K562 (cell line): ENCODE measurements around the gene ETFBKMT. TPM values are rescaled to one million over a fixed set of nuclear protein-coding genes. Genes with fewer than 3 reads are reported as not detected.

Experiments used
- ARID3A ChIP-seq: IDR thresholded peaks from 2 replicates; pipeline ENCODE4 v1.6.1; 2012; ENCODE audit warnings: low read depth, low read length, improper control_type of control experiment, borderline replicate concordance
- OTX1 ChIP-seq: fragments of 450-650 bp; formaldehyde crosslinking; IDR thresholded peaks from 2 replicates; pipeline ENCODE4 v1.4.0; 2022; ENCODE audit warnings: mild to moderate bottlenecking
- ZNF318 ChIP-seq, 2 experiments: fragments of 450-650 bp; IDR thresholded peaks; 2 replicates each; pipeline ENCODE4 v1.6.1; 2016; ENCODE audit warnings: mild to moderate bottlenecking in 2 of 2, borderline replicate concordance in 1 of 2, low read depth in 1 of 2, moderate library complexity in 1 of 2
- ZNF740 ChIP-seq, 3 experiments: fragments of 200-800 bp in 1 of 3; sonication (Bioruptor generic) in 1 of 3; sonication (generic) in 1 of 3; formaldehyde crosslinking in 1 of 3; IDR thresholded peaks; 2 replicates each; pipeline versions ENCODE4 v1.6.1 to v1.8.0; 2016 to 2022; ENCODE audit warnings: mild to moderate bottlenecking in 2 of 3, missing compliant biosample characterization in 2 of 3, missing genetic modification characterization in 2 of 3, missing genetic modification reagents in 1 of 3
- polyA plus RNA-seq, 8 experiments: library from polyadenylated mRNA; depleted of rRNA in 4 of 8; stranded (reverse) in 5 of 8; unstranded in 3 of 8; fragments of >200 nt; fragmentation: Nextera tagmentation in 2 of 8; fragmentation: Illumina TruSeq in 1 of 8; extraction: Ambion mirVana in 2 of 8; extraction: Trizol in 1 of 8; gene quantifications; 2 replicates each; pipeline versions ENCODE4 v1.2.1 to v1.2.3, GENCODE V29; 2011 to 2014; ENCODE audit warnings: inconsistent platforms in 1 of 8, missing spikeins in 1 of 8
- total RNA-seq, 7 experiments: library from RNA; depleted of rRNA in 6 of 7; stranded (reverse); fragments of >200 nt in 6 of 7; fragmentation: Illumina TruSeq in 2 of 7; extraction: Trizol in 2 of 7; gene quantifications; 2 replicates each; pipeline versions ENCODE4 v1.2.1 to v1.2.3, GENCODE V29; 2011 to 2021; ENCODE audit warnings: low replicate concordance in 1 of 7

ETFBKMT gene
- total and polyA plus RNA-seq, 9 of the 15 experiments (the other 6 are each of a cell fraction or from before 2014, with no cell fraction given), result 0.18 to 1.7 (median 0.96) TPM

GRCh38 chr12:31645924-31646323 lies 13.6 kb upstream of the ETFBKMT start (continued):
- no peak for TF ChIP-seq ARID3A
- no peak for TF ChIP-seq OTX1 (CRISPR knock-in tag)
- no peak for TF ChIP-seq ZNF740 (CRISPR knock-in tag; IDR thresholded peaks at IDR 0.05)
- no peak for TF ChIP-seq ZNF740 (tag; IDR thresholded peaks at IDR 0.05)
- TF ChIP-seq ZNF318 (IDR thresholded peaks at IDR 0.05; ENCODE audit: borderline replicate concordance in 1 of 2, low read depth in 1 of 2), result no peak
